ENCODE measurements around the gene ALPG. TPM values are rescaled to one million over a fixed set of nuclear protein-coding genes. Genes with fewer than 3 reads are reported as not detected.
"Not testable (repeated sequence)": the region's sequence is repeated elsewhere in the genome, so short reads cannot be mapped to it uniquely, and the experiment has no call there.

Gene ALPG
- total RNA-seq, 1 donor from 2014 or later: not detected

GRCh38 chr2:232376260-232376659, 30.4 kb upstream of the ALPG start:
- H3K27me3 Mint-ChIP-seq: peaks cover 16% of the 10 kb centered on the region
- no peak overlapping the region for H3K27ac Mint-ChIP-seq
- H3K4me1 Mint-ChIP-seq (ENCODE audit: low read depth): no peaks in the 10 kb centered on the region
- no peak for TF ChIP-seq CTCF (IDR thresholded peaks at IDR 0.05; ENCODE audit: unreplicated experiment)
- H3K36me3 Mint-ChIP-seq (ENCODE audit: insufficient read depth): no peaks in the 10 kb centered on the region
- H3K4me3 Mint-ChIP-seq (ENCODE audit: low read depth): no peak overlapping the region
- no peaks in the 10 kb centered on the region for H3K9me3 Mint-ChIP-seq (ENCODE audit: low read depth)
- DNase-seq (ENCODE audit: low spot score, unreplicated experiment): no peak

- no peak overlapping the region for H3K27ac Mint-ChIP-seq
These were observed 29.9 kb upstream of the ALPG start for GRCh38 chr2:232376713-232377112.

DNA sequence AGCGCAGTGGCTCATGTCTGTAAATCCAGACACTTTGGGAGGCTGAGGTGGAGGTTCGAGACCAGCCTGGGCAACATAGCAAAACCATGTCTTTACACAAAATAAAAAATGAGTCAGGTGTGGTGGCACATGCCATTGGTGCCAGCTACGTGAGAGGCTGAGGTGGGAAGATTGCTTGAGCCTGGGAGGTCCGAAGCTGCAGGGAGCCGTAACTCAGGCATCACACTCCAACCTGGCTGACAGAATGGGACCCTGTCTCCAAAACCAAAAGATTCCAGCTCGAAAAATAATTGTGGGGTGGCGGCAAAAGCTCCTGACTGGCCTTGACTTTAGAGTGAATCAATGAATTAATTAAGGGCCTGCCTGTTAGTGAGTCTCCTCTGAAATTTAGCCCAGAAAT, 29.3 kb upstream of the ALPG start:
- DNase-seq (ENCODE audit: low spot score, unreplicated experiment): no peak
- Mint-ChIP-seq H3K4me3 (ENCODE audit: low read depth) (no peak overlapping the region), H3K9me3 (ENCODE audit: low read depth) (no peaks in the 10 kb centered on the region), H3K4me1 (ENCODE audit: low read depth) (no peaks in the 10 kb centered on the region), H3K27me3 (peaks cover 23% of the 10 kb centered on the region), H3K36me3 (ENCODE audit: insufficient read depth) (no peaks in the 10 kb centered on the region), H3K27ac (no peak overlapping the region)
- TF ChIP-seq CTCF (IDR thresholded peaks at IDR 0.05; ENCODE audit: unreplicated experiment): no peak

More at GRCh38 chr2:232376713-232377112, 29.9 kb upstream of the ALPG start:
- Mint-ChIP-seq H3K36me3 (ENCODE audit: insufficient read depth) (no peaks in the 10 kb centered on the region), H3K4me3 (ENCODE audit: low read depth) (no peak overlapping the region), H3K9me3 (ENCODE audit: low read depth) (no peaks in the 10 kb centered on the region), H3K27me3 (peaks cover 17% of the 10 kb centered on the region), H3K4me1 (ENCODE audit: low read depth) (no peaks in the 10 kb centered on the region)
- no peak for TF ChIP-seq CTCF (IDR thresholded peaks at IDR 0.05; ENCODE audit: unreplicated experiment)
- no peak for DNase-seq (ENCODE audit: low spot score, unreplicated experiment)

- Mint-ChIP-seq H3K36me3 (ENCODE audit: insufficient read depth) (no peaks in the 10 kb centered on the region), H3K4me1 (ENCODE audit: low read depth) (no peaks in the 10 kb centered on the region), H3K9me3 (ENCODE audit: low read depth) (no peaks in the 10 kb centered on the region), H3K27me3 (peaks cover 31% of the 10 kb centered on the region), H3K27ac (no peak overlapping the region), H3K4me3 (ENCODE audit: low read depth) (no peak overlapping the region)
- DNase-seq (ENCODE audit: low spot score, unreplicated experiment): no peak
- no peak for TF ChIP-seq CTCF (IDR thresholded peaks at IDR 0.05; ENCODE audit: unreplicated experiment)
These were observed 28.6 kb upstream of the ALPG start for GRCh38 chr2:232377841-232378734.

DNA sequence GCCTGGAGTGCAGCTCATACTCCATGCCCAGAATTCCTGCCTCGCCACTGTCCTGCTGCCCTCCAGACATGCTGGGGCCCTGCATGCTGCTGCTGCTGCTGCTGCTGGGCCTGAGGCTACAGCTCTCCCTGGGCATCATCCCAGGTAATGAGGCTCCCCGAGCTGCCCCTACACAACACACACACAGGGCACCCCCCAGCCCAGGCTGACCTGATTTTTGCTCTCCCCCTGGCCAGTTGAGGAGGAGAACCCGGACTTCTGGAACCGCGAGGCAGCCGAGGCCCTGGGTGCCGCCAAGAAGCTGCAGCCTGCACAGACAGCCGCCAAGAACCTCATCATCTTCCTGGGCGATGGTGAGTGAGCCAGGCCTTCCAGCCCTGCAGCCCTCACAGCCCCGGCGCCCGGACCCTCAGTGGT, 27.9 kb upstream of the ALPG start, which contains the start of gene ALPP:
Gene ALPP, plus strand, starts transcription at position 17 of the 417 bp plus-strand sequence. Its CDS starts 52 bp downstream, at position 69.
- not testable (repeated sequence) for H3K4me1 Mint-ChIP-seq (ENCODE audit: low read depth); H3K4me3 Mint-ChIP-seq (ENCODE audit: low read depth); H3K27ac Mint-ChIP-seq; DNase-seq (ENCODE audit: low spot score, unreplicated experiment); H3K9me3 Mint-ChIP-seq (ENCODE audit: low read depth); H3K36me3 Mint-ChIP-seq (ENCODE audit: insufficient read depth)
- peaks cover 37% of the 10 kb centered on the region for H3K27me3 Mint-ChIP-seq

DNA sequence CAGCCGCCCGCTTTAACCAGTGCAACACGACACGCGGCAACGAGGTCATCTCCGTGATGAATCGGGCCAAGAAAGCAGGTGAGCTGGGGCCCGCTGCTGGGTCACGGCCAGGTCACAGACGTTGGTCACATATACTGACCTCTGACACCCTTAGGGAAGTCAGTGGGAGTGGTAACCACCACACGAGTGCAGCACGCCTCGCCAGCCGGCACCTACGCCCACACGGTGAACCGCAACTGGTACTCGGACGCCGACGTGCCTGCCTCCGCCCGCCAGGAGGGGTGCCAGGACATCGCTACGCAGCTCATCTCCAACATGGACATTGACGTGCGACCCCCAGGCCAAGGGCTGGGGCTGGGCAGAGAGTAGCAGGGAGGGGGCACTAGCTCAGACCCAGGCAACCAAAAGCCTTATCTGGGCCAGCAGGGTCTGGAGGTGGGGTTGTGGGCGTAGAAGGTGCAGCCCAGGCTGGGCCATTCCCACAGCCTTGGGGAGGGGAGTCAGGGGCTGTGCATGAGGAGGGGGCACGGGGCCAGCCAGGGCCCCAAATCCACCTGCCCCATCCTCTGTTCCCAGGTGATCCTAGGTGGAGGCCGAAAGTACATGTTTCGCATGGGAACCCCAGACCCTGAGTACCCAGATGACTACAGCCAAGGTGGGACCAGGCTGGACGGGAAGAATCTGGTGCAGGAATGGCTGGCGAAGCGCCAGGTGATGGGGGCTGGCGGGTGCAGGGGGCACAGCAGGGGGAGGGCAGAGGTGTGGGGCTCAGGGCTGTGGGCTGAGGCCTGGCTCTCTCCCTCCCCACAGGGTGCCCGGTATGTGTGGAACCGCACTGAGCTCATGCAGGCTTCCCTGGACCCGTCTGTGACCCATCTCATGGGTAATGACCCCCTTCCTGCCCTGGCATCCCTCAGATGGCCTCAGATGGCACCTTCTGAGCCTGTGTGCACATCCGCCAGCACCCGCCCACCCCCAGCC, 26.7 kb upstream of the ALPG start:
- not testable (repeated sequence) for H3K36me3 Mint-ChIP-seq (ENCODE audit: insufficient read depth); H3K9me3 Mint-ChIP-seq (ENCODE audit: low read depth); H3K4me1 Mint-ChIP-seq (ENCODE audit: low read depth); H3K4me3 Mint-ChIP-seq (ENCODE audit: low read depth); H3K27ac Mint-ChIP-seq; DNase-seq (ENCODE audit: low spot score, unreplicated experiment)
- peaks cover 40% of the 10 kb centered on the region for H3K27me3 Mint-ChIP-seq

DNA sequence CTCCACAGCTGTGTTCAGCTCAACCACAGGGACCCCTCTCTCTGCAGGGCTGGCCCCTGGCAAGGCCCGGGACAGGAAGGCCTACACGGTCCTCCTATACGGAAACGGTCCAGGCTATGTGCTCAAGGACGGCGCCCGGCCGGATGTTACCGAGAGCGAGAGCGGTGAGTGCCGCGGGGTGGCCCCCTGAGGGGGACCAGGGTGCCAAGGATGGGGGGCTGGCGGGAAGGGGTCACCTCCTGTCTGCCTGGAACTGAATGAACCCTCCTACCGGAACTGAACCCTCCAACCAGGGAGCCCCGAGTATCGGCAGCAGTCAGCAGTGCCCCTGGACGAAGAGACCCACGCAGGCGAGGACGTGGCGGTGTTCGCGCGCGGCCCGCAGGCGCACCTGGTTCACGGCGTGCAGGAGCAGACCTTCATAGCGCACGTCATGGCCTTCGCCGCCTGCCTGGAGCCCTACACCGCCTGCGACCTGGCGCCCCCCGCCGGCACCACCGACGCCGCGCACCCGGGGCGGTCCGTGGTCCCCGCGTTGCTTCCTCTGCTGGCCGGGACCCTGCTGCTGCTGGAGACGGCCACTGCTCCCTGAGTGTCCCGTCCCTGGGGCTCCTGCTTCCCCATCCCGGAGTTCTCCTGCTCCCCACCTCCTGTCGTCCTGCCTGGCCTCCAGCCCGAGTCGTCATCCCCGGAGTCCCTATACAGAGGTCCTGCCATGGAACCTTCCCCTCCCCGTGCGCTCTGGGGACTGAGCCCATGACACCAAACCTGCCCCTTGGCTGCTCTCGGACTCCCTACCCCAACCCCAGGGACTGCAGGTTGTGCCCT, 25.2 kb upstream of the ALPG start:
- H3K27ac Mint-ChIP-seq; H3K9me3 Mint-ChIP-seq (ENCODE audit: low read depth); H3K4me3 Mint-ChIP-seq (ENCODE audit: low read depth); H3K36me3 Mint-ChIP-seq (ENCODE audit: insufficient read depth); H3K4me1 Mint-ChIP-seq (ENCODE audit: low read depth); DNase-seq (ENCODE audit: low spot score, unreplicated experiment): not testable (repeated sequence)
- peaks cover 52% of the 10 kb centered on the region for H3K27me3 Mint-ChIP-seq

Measured in progenitor cell of endocrine pancreas (in vitro differentiated cells).